Measurements from ENCODE around the gene TLCD4. TPM values are rescaled to one million over a fixed set of nuclear protein-coding genes. Genes with fewer than 3 reads are reported as not detected.
"Not testable (repeated sequence)": the region's sequence is repeated elsewhere in the genome, so short reads cannot be mapped to it uniquely, and the experiment has no call there.

Gene TLCD4
- polyA plus RNA-seq, 5 donors = 7.7 to 15.9 (median 11.3) TPM

- no peak for DNase-seq
These were observed 23.6 kb downstream of the TLCD4 start for GRCh38 chr1:95140791-95141190.

- DNase-seq = no peak
These were observed 28.3 kb downstream of the TLCD4 start for GRCh38 chr1:95145493-95145892.

GRCh38 chr1:95146637-95147036 lies 29.5 kb downstream of the TLCD4 start:
- DNase-seq = no peak

- no peak for DNase-seq
These were observed 36.9 kb downstream of the TLCD4 start for GRCh38 chr1:95154096-95154495.

GRCh38 chr1:95165569-95165968 lies 48.4 kb downstream of the TLCD4 start:
- DNase-seq = not testable (repeated sequence)

Other genes with a start within 250 kb of the TLCD4 start
- gene CNN3, start 190.2 kb upstream of the TLCD4 start, polyA plus RNA-seq (ENCODE audit: insufficient read depth in 1 of 5, insufficient read length in 5 of 5, low replicate concordance in 1 of 5) = 100 to 1,000 TPM; 233 to 342 (median 285) TPM
- gene ALG14, start 44.4 kb upstream of the TLCD4 start, polyA plus RNA-seq (ENCODE audit: insufficient read depth in 1 of 5, insufficient read length in 5 of 5, low replicate concordance in 1 of 5) = 10 to 100 TPM in 2 of 5 donors, 1 to 10 TPM in 3; 9.5 to 12.1 (median 9.6) TPM
- gene RWDD3, start 116.9 kb downstream of the TLCD4 start, polyA plus RNA-seq (ENCODE audit: insufficient read depth in 1 of 5, insufficient read length in 5 of 5, low replicate concordance in 1 of 5) = 10 to 100 TPM; 39.7 to 58.6 (median 56.2) TPM

All from right lung (tissue), 5 donors.